ENCODE results near the gene SNX25. TPM values are rescaled to one million over a fixed set of nuclear protein-coding genes. Genes with fewer than 3 reads are reported as not detected.

The SNX25 gene
- total RNA-seq, 4 donors from 2014 or later = 7.1 to 113 (median 20.9) TPM

DNA sequence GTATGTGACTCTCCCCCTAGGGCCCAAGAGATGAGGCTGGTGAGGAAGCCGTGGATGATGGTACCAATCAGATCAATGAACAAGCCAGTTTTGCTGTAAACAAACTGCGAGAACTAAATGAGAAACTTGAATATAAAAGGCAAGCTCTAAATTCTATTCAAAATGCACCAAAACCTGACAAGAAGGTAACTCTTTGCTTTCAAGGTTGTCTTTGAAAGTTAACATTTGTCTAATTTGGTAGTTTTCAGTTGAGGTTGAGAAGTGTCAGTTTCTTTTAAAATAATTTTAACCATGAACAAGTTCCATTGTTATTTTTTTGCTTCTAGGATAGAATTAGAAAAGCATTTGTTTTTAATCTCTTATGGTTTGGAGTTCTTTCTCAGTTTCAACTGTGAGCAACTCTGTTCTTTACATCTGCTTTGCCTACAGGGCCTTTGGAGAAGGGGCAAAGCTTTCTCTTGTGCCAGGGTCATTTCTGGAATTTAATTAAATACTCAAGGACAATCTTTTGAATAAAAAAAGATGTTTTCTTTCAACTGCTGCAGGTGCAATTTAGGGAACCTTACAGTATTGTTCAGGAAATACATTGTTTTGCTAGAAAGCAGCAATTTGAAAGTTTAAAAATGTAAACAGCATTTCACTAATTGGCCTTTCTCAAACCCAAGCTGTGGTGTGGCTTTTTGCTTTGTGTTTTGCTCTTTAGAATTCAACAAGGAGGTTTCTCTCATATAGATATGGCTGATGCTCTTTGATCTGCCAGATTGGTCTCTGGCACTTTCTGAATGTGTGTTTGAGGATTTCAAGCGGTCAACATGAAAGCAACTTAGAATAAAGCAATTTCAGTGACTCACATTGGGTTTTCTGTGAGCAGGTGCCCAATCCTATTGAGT, 123.4 kb downstream of the SNX25 start:
- Histone ChIP-seq H3K4me1 (no peaks in the 10 kb centered on the region), H3K27me3 (no peaks in the 10 kb centered on the region), H3K9me3 (peaks cover 0 to 4% of the 10 kb centered on the region in 2 donors), H3K27ac (no peak overlapping the region), H3K4me3 (no peak overlapping the region), H3K36me3 (no peaks in the 10 kb centered on the region)
- intact Hi-C loops (cut with DNase I; ENCODE audit: low total_unique reads) = no loop called here
- TF ChIP-seq, protein P1, sequence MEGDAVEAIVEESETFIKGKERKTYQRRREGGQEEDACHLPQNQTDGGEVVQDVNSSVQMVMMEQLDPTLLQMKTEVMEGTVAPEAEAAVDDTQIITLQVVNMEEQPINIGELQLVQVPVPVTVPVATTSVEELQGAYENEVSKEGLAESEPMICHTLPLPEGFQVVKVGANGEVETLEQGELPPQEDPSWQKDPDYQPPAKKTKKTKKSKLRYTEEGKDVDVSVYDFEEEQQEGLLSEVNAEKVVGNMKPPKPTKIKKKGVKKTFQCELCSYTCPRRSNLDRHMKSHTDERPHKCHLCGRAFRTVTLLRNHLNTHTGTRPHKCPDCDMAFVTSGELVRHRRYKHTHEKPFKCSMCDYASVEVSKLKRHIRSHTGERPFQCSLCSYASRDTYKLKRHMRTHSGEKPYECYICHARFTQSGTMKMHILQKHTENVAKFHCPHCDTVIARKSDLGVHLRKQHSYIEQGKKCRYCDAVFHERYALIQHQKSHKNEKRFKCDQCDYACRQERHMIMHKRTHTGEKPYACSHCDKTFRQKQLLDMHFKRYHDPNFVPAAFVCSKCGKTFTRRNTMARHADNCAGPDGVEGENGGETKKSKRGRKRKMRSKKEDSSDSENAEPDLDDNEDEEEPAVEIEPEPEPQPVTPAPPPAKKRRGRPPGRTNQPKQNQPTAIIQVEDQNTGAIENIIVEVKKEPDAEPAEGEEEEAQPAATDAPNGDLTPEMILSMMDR (IDR thresholded peaks at IDR 0.05) = no peak
- TF ChIP-seq POLR2A (IDR thresholded peaks at IDR 0.05) = no peak
- no peak for DNase-seq

DNA sequence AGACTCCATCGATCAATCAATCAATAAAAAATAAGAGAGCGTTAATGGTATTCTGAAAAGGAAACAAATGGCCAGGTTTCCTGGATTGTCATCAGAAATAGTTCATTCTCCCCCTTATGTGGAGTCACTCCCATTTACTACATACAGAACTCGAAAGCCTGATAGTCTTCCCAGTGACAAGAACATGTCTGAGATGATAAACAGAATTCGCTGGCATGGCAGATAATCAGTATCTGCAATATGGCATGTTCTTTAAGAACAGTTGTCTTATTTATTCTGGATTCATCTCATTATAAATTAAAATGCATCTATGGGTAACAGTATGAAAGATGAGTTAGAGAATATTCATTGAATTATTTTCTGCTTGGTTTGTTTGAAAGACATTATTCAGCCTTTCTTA, 124.9 kb downstream of the SNX25 start:
- no peak overlapping the region for H3K27ac ChIP-seq
- intact Hi-C loops (cut with DNase I; ENCODE audit: low total_unique reads) = no loop called here

DNA sequence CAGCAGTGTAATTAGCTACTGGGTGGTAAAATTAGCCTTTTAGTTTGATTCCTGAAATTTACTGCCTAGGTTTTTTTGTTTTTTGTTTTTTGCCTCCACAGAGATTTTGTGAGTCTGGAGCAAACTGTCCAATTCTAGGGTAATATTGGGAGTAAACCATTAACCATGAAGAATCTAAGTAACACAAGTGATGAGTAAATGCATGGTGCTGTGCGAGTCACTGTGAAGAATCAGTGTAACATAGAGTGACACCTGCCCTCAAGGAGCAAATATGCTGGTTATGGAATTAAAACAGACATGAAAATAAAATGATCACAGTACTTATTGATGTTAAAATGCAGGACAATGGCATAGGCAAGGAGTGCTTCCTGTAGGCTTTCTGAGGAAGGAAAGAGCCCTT, 126.2 kb downstream of the SNX25 start:
- Histone ChIP-seq H3K36me3 (no peaks in the 10 kb centered on the region), H3K4me1 (no peaks in the 10 kb centered on the region), H3K27ac (no peak overlapping the region), H3K4me3 (no peak overlapping the region), H3K9me3 (peaks cover 0 to 6% of the 10 kb centered on the region in 2 donors), H3K27me3 (no peaks in the 10 kb centered on the region)
- intact Hi-C loops (cut with DNase I; ENCODE audit: low total_unique reads) = no loop called here
- TF ChIP-seq, protein P1 (IDR thresholded peaks at IDR 0.05) = no peak
- TF ChIP-seq POLR2A (IDR thresholded peaks at IDR 0.05) = no peak
- DNase-seq = no peak

More for the DNA sequence above, 124.9 kb downstream of the SNX25 start:
- DNase-seq = no peak
- TF ChIP-seq POLR2A (IDR thresholded peaks at IDR 0.05) = no peak
- TF ChIP-seq, protein P1 (IDR thresholded peaks at IDR 0.05) = no peak
- no peak overlapping the region for H3K4me3 ChIP-seq
- no peaks in the 10 kb centered on the region for H3K4me1 ChIP-seq
- no peaks in the 10 kb centered on the region for H3K27me3 ChIP-seq
- H3K9me3 ChIP-seq = peaks cover 0 to 10% of the 10 kb centered on the region in 2 donors
- H3K36me3 ChIP-seq = no peaks in the 10 kb centered on the region

DNA sequence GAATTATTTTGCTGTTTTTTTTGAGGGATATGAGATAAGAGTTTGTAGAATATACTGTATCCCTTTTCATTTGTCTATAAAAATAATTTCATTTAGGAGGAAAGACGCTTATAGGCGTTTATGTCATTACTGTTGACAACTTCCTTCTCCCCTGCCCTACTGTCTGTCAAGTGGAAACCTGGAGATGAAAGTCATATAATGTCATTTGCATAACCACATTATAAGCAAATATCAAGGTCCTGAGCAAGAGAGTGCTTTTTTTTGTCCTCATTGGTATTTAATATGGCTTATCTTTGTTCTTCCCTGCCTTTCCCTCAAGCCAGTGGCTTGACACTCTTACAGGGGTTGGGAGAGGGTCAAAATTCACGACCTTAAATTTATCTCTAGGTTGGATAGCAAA, 130.5 kb downstream of the SNX25 start:
- Histone ChIP-seq H3K27ac (no peak overlapping the region), H3K4me3 (no peak overlapping the region), H3K36me3 (no peaks in the 10 kb centered on the region), H3K27me3 (no peaks in the 10 kb centered on the region), H3K4me1 (no peaks in the 10 kb centered on the region), H3K9me3 (peaks cover 0 to 6% of the 10 kb centered on the region in 2 donors)
- DNase-seq = no peak
- intact Hi-C loops (cut with DNase I; ENCODE audit: low total_unique reads) = no loop called here
- no peak for TF ChIP-seq POLR2A (IDR thresholded peaks at IDR 0.05)
- TF ChIP-seq, protein P1 (IDR thresholded peaks at IDR 0.05) = no peak

DNA sequence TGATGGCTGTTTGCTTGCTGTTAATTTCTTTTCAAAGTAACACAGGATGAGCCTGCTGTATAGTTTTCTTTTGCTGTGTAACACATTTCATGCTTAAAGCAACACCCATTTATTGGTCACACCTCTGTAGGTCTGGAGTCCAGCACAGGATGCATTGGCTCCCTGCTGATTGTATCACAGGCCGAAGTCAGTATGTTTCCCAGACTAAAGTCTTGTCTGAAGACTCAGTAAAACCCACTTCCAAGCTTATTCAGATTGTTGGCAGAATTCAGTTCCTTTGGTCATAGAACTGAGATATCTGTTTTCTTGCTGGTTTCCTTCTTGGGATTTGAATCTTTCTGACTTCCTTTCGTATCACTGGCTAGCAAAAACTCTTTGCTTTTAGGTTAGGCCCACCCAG, 132.0 kb downstream of the SNX25 start:
- H3K27me3 ChIP-seq = no peaks in the 10 kb centered on the region
- peaks cover 0 to 6% of the 10 kb centered on the region in 2 donors for H3K9me3 ChIP-seq
- no peaks in the 10 kb centered on the region for H3K36me3 ChIP-seq
- TF ChIP-seq, protein P1 (IDR thresholded peaks at IDR 0.05) = no peak
- TF ChIP-seq POLR2A (IDR thresholded peaks at IDR 0.05) = no peak
- H3K4me1 ChIP-seq = no peaks in the 10 kb centered on the region
- H3K4me3 ChIP-seq = no peak overlapping the region
- DNase-seq = no peak
- intact Hi-C loops (cut with DNase I; ENCODE audit: low total_unique reads) = no loop called here
- H3K27ac ChIP-seq = no peak overlapping the region
